Head of caudate nucleus (tissue), 42 donors: ENCODE measurements around the gene ERICH4.
"Not testable (repeated sequence)": the region's sequence is repeated elsewhere in the genome, so short reads cannot be mapped to it uniquely, and the experiment has no call there.

Experiments
- DNase-seq, 42 donors: peaks; one replicate each; pipeline versions ENCODE4 v3.0.0 to v3.0.0-alpha.2; 2020 to 2021; ENCODE audit warnings: mixed read lengths in 7 of 42
- intact Hi-C: fragments of 100-400 bp; cut with DNase I; formaldehyde crosslinking; loops from one replicate; pipeline ENCODE4 v1.15.0; 2022

The ERICH4 gene

DNA sequence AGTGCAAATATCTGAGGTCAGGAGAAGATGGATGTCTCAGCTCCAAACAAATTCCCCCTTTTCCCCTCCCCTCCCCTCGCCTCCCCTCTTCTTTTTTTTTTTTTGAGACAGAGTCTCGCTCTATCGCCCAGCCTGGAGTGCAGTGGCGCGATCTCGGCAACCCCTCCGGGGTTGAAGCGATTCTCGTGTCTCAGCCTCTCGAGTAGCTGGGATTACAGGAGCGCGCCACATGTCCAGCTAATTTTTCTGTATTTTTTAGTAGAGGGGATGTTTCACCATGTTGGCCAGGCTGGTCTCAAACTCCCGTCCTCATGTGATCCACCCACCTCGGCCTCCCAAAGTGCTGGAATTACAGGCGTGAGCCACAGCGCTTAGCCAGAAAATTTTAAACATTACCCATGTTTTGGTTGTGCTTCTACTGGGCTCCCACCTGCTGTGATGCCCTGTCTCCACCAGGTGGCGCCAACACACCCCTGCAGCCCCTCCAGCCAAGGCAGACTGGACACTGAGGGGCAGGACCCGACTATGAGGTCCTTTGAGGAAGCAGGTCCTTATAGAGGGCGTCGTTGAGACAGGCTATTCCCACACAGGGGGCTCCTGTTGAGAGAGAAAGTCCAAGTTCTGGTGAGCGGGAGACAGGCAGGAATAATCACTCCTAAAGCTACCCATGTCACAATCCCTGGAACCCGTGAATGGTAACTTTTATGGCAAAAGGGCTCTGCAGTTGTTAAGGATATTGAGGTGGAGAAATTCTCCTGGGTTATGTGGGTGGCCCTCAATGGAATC, 6.3 kb downstream of the ERICH4 start:
- peak; percentile 55 to 88 (median 75) for DNase-seq
- intact Hi-C loops: loop anchor here (10.0 kb wide), 1 partner anchor 126 kb away; the partner anchor contains the start of gene CEACAM21

DNA sequence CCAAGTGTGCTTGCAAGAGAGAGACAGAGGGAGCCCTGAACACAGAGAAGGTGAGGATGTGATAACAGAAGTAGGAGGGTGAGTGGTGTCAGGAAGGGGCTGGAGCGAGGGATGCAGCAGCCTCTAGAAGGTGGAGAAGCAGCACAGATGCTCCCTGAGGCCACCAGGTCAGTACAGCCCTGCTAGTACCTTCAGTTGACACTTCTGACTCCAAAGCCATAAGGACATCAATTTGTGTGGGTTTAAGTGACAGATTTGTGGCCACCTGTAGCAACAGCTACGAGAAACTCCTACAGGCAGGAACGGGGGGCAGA, 6.9 kb downstream of the ERICH4 start:
- peak in 1 of 42 donors; percentile 3 for DNase-seq
- intact Hi-C loops: loop anchor here (10.0 kb wide), 1 partner anchor 125 kb away; the partner anchor contains the start of gene CEACAM21

DNA sequence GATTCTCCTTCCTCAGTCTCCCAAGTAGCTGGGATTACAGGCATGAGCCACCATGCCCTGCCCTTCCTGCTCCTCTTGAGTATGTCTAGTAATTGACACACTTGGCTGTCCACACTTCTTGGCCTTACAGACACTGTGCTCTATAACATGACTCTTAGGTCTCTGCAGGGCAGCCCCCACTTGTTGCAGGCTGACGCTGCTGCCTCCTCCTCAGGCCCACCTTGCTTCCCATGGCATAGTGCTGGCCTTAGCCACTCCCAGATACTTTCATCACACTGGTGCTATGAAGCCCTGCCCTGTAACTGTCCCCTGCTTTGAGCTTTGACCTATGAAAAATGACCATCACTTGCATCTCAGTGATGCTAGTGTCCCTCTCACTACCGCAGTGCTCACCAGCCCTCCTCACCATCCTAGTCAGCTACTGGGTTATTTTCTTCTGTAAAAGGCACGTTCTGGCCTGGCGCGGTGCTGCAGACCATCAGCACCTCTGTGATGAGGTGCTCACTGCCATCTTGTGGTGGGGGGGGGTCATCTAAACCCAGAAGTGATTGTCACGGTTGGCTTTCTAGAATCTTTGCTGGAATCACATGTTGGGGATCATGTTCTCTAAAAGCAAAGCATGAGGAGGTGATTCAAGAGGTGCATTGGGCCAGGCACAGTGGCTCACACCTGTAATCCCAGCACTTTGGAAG, 9.8 kb downstream of the ERICH4 start:
- intact Hi-C loops: no loop called here
- DNase-seq: peak in 1 of 42 donors; percentile 4

DNA sequence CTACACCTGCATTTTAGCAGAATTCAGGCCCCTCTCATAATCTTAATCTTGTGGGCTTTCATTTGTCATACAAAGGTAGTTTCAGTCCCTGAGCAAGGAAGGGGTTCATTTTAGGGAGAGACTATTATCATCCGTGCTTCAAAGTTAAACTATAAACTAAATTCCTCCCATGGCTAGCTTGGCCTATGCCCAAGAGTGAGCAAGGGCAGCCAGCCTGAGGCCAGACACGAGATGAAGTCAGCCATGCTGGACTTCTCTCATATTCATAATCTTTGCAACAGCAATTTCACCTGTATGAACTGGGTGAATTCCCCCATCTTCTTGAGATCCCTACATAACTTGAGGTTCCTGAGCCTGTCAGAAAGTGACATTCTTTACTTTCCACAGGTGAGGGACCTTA, 13.0 kb downstream of the ERICH4 start:
- intact Hi-C loops: no loop called here
- DNase-seq: no peak

DNA sequence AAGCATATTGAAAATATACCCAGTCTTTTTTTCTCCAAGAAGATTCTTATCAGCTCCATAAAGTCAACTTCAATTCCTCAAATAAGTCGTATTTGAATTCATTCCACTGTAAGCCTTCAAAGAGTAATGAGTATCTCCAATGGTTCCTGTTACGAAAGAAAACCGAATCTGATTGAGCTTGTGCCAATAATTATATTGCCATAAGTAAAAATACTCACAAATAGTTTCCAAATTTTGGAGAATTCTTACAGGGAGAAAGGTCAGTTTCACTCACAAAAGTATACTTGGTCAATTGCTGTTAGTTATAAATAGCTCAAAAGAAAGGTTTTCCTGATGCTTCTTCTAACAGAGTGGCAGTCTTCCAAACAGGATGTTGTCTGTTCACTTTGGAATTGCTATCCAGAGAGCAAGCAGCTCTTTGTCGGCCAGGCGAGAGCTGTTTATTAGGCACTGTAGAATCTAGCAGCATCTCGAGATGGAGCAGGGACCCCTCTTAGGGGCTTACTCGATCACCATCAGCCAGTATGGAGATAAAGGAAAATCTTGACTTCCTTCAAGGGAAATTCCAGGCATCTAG, 13.5 kb downstream of the ERICH4 start:
- no peak for DNase-seq
- intact Hi-C loops: no loop called here

DNA sequence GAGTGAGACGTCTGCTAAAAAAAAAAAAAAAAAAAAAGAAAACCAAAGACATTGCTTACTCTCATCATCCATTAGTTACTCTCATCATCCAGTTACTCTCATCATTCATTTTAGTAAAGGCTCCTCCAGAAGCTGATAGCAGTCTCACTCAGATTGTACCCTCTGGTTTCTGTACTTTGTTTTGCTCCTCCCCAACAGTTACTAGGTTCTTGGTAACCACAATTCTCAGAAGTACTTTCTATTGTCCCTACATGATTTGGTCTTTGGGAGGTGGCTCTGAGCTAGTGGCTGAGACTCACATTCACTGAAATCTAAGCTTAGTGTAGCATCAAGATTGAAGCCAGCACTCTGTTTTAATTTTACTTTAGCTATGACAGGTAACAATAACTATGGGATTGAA, 14.3 kb downstream of the ERICH4 start:
- intact Hi-C loops: no loop called here

DNA sequence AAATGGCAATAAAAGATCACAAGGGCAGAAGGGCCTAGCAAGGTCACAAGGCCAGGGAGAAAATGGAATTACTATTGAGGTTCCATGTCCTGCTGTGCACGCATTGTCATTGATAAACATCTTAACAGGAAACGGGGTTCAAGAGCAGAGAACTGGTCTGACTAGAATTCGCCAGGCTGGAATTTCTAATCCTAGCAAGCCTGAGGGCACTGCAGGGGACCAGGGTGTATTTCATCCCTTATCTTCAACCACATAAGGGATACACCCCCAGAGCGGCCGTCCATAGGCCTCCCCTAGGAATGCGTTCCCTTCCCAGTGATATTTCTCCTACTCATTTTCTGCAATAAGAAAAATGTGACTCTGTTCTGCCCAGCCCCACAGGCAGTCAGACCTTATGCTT, 19.5 kb downstream of the ERICH4 start:
- intact Hi-C loops: no loop called here

More for the DNA sequence above, 14.3 kb downstream of the ERICH4 start:
- DNase-seq: no peak

DNA sequence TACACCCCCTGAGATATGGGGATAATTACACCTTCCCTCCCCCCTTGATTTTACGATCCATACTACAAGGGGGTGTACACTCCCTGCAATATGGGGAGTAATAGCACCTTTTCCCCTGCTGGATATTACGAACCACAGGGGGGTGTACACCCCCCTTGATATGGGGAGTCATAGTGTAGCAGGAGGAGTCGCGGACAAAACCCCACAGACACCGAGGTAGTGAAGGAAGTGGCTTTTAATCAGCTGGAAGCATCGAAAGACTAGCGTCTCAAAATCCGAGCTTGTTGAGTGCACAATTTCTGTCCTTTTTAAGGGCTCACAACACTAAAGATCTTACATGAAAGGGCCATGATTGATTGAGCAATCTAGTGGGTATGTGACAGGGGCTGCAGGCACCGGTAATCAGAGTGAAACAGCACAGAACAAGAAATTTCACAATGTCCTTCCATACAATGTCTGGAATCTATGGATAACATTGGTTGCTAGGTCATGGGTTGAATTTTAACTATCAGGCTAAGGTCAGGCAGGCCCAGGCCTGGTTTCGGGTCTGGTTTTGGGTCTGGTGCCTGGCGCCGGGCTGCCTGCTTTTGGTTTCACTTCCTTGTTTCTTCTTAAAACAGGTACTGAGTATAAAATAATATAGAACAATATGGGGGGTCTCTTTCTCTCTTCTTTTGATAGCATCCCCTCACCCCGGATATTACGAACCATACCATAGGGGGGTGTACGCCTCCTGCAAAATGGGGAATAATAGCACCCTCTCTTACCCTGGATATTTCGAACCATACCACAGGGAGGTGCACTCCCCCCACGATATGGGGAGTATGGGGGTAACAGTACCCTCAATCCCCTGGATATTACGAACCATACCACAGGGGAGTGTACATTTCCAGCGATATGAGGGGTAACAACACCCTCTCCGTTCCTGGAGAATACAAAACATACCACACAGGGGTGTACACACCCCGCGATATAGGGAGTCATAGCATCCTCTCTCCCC, 20.6 kb downstream of the ERICH4 start:
- DNase-seq: peak in 2 of 42 donors; percentile 26 to 32
- intact Hi-C loops: not testable (repeated sequence)

More for the DNA sequence above, 19.5 kb downstream of the ERICH4 start:
- DNase-seq: no peak

DNA sequence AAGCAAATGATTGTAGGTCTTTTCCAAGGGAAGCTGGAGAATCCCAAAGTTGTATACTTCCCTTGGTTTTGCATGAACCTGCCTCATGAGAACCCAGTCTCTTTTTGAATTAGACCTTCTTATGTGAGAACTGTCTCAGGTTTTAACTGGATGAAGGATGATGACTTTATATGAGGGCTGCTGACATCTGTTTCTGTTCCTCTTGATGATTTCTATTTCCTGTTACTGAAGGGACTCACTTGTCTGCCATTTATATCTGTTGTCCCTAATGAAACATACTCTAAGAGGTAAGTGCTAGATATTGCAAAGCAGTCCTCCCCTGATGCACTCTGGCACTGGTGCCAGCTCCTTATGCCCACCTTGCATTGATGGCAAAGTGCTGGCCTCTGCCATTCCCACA, 33.6 kb downstream of the ERICH4 start:
- intact Hi-C loops: no loop called here
- no peak for DNase-seq

DNA sequence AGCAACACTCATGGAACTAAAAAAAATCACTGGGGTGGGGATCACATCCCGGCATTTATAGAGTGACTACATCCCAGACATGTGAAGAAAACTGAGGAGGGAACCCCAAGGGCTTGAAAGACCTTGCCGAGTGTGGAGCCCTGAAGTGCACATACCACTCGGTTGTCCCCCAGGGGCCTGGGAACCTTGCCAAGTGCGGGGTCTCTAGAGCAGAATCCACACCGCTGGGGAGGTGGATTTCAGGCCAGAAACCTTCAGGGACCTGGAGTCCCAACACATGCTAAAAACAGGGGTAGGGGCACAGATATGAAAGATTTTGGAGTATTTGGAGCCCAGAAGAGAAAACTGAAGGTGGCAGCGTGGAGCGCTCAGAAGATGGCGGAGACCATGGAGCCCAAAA, 35.2 kb downstream of the ERICH4 start:
- DNase-seq: no peak
- intact Hi-C loops: no loop called here

DNA sequence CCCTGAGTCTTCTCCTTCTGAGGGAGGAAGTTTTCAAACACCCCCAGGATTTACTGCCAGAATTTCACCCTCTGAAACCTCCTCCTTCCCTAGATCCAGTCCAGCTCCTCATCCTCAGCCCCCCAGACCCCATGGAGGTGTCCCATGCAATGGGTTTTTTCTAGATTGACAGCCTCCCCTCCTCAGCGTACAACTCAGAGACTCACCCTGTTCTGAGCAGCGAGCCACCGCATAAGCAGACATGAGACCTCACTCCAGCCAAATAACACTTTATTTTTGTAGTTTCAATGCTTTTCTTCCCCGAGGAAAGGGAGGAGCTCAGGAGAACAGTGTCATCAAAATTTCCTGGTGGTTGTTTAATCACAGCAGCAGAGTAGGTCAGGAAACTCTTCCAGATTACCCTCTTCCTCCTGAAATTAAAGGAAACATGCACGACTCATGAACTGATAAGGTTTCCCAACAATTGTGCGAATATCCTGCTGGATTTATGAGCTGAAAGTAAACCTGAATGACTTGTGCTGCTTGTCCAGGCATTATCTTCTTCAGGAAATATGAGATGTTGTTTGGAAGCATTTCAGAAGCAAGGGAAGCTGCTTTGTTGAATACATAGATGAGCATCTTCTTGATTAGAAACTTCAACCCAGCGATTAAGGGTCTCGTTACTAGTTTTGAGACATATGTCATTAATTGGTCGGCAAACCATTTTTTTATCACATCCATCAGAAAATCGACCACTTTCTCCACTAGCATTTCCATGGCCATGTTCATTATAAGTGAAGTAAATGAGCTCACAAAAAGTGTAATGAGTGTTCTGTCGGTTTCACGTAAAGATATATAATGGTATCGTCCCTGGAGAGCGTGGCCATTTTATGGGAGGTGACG, 36.2 kb downstream of the ERICH4 start:
- no peak for DNase-seq
- intact Hi-C loops: no loop called here

DNA sequence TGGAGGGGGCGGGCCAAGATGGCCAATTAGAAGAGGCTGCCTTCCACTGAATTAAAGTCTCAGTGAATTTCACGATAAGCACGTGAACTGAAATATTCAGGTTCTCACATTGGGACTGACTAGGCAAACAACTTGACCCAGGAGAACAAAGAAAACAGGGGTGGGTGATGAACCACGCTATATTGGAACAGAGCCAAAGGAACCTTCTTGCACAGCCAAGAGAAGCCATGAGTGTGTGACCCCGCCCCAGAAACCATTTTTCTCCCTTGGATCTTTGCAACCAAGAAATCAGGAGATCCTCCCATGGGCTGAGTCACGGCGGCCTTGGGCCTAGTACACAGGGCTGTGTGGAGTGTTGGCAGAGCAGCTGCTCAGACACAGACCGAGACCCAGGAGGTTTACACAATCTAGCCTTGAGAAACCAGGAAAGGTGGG, 36.8 kb downstream of the ERICH4 start:
- intact Hi-C loops: no loop called here
- DNase-seq: no peak

DNA sequence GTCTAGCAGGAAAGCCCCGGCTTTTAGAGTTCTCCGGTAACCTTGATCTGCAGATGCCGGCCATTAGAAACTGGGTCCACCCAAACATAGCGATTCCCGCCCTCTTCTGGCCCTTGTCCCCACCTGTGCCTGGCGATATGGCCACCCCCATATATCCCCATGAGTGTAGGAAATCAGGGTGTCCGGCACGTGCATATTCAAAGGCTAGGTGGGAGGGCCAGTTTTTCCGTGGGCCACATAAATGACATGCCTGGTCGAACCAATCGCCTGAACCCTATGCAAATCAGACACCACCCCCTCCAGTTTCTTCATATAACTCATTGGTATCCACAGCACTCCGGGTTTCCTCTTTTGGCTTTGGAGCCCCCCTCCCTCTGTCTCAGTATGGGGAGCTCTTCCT, 37.4 kb downstream of the ERICH4 start:
- intact Hi-C loops: no loop called here
- DNase-seq: no peak

DNA sequence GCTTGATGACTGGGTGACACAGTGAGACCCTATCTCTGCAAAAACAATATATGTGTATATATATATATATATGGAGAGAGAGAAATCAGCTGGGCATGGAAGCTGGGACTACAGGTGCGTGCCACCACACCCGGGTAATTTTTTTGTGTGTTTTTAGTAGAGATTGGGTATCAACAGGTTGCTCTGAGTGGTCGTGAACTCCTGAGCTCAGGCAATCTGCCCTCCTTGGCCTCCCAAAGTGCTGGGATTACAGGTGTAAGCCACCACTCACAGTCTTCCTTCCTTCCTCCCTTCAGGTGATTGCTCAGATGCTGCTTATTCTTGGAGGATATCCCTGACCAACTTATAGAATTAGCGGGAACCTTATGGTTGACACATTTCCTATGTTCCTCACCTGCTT, 41.9 kb downstream of the ERICH4 start:
- intact Hi-C loops: no loop called here
- DNase-seq: no peak

DNA sequence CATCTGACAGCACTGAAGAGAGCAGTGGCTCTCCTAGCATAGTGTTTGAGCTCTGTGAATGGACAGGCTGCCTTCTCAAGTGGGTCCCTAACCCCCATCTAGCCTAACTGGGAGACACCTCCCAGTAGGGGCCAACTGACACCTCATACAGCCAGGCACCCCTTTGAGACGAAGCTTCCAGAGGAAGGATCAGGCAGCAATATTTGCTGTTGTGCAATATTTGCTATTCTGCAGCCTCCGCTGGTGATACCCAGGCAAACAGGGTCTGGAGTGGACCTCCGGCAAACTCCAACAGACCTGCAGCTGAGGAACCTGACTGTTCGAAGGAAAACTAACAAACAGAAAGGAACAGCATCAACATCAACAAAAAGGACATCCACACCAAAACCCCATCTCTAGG, 44.0 kb downstream of the ERICH4 start:
- DNase-seq, intact Hi-C loops: not testable (repeated sequence)

DNA sequence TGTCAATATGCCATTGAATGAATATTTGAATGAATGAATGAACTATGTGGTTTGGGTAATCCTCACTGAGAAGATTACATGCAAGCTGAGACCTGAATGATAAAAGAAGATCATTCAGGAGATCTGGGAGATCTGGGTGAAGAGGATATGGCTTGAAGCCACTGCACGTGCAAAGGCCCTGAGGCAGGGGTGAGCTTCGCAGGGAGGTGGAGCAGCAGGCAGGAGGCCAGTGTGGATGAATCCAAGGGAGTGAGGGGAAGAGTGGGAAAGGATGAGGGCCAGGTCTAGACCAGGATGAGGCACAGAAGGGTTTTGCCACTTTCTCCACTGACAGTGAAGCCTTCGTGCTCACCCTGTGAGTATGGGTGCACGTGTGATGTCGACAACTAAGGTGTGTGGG, 49.9 kb downstream of the ERICH4 start:
- intact Hi-C loops: no loop called here
- no peak for DNase-seq
